Uterus (tissue), 2 donors: ENCODE data around the gene C11orf91.

Experiments
- CTCF ChIP-seq, 4 experiments: fragments of 200-600 bp in 2 of 4; fragments of 450-650 bp in 2 of 4; sonication (generic) in 2 of 4; IDR thresholded peaks; one replicate each; pipeline ENCODE4 v1.5.1; 2016 to 2019; ENCODE audit warnings: antibody characterized with exemption in 4 of 4, mild to moderate bottlenecking in 2 of 4, moderate library complexity in 1 of 4
- POLR2A ChIP-seq, 2 donors: fragments of 450-650 bp; IDR thresholded peaks; one replicate each; pipeline ENCODE4 v1.6.1; 2016; ENCODE audit warnings: antibody characterized with exemption in 2 of 2, mild to moderate bottlenecking in 1 of 2, moderate library complexity in 1 of 2

DNA sequence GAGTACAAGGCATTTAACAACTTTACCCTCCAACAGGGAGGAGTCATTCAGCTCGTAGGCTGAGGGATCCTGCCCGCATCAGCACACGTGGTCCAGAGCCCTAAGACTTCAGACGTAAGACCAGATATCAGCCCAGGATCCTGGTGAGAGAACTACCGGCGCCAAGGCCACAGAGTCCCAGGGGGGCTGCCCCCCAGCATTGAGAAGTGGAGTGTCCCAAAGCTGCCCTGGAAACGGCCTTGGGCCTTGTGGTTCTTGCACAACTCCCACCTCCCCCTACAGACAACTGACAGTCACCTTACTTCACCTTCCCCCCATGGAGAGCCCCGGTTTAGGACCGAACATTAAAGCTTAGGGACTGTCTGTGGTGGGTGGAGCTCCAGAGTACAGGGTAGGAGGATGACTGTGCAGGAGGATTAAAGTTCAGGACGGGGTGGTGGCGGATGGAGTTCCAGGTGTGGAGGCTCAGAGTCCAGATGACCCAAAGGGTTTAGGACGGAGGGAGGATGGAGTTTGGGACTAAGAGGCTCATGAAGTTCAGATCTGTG is 1.0 kb downstream of the C11orf91 start:
- TF ChIP-seq CTCF (IDR thresholded peaks at IDR 0.05) (no peak), POLR2A (IDR thresholded peaks at IDR 0.05) (no peak)
